GM21717 (cell line): ENCODE measurements around the gene TNFRSF1B.

Source experiments
- ATAC-seq: cut with Tn5 transposase; IDR thresholded peaks from one replicate; pipeline ENCODE4 v1.9.1; 2021; ENCODE audit warnings: mild to moderate bottlenecking, moderate library complexity; ENCODE audit not compliant: unreplicated experiment

TNFRSF1B gene

GRCh38 chr1:12173631-12174121, 6.9 kb downstream of the TNFRSF1B start:
- ATAC-seq, result no peak

DNA sequence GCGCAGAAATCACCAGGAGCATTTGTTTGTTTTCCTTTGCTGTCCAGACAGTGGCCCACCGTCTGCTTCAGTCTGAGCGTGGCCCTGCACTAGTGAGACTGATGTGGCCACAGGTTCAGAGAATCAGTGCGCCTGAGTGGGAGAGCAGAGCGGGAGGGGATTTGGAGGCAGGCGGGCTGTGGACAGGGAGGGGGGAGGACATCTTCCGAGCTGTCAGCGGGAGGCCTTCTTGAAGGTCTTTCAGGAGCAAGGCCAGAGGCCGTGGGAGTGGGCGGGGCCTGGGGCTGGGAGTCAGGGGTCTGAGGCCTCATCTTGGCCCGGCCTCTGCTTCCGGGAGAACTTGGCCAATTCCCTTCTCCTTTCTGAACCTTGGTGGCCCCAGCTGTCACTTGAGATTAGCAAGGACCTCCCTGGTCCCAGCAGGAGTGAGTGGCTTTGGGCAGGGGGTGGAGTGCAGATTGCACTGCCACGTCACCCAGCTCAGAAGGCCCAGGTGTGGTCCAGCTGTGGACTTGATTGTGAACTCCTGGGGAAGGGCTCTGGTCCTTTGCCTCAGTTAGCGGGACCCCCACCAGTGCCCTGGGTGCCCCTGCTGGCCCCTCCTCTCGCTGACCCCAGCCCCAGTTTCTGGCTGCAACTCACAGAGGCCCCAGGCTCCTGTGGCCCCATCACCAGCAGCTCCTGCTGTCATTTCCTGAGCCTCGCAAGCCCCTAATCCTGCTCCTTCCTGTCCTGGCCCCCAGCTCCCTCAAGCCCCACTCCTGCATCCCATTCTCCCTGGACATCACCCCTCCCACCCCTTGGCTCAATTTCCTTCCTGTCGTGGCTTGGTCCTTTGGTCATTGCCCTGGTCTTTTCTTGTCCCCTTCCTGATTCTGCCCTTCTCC, 8.4 kb downstream of the TNFRSF1B start:
- ATAC-seq, result no peak

DNA sequence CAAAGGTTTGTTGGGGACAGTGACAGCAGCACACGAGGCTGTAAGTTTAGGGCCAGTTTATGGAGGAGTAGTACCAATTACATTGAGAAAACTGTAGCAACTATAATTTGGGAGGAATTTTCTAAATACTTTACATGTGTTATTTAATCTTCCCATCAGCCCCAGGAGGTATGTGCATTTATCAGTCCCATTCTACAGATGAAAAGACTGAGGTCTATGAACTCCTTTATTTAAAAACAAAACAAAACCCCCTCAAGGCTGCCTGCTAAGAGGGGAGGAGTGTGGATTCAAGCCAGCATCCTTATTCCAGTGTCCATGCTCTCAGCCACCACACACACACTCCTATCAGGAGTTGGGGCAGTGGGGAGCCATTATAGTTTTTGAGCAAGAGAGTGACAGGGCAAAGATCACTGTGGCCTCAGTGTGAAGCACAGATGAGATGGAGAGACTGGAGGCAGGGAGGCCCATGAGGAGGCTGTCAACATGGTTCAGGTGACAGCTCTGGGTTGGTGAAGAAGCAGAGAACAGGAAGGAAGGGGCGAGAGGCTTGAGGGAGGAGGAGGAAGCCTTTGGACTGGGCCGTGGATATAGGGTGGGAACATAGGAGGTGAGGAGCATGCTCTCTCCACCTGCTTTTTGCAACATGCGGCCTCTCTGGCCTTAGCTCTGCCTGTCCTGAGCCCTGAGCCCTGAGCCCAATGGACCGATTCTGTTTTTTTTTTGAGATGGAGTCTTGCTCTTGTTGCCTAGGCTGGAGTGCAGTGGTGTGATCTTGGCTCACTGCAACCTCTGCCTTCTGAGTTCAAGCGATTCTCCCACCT, 9.7 kb downstream of the TNFRSF1B start:
- no peak for ATAC-seq

GRCh38 chr1:12177156-12177998, 10.6 kb downstream of the TNFRSF1B start:
- no peak for ATAC-seq

GRCh38 chr1:12177999-12178441, 11.2 kb downstream of the TNFRSF1B start:
- ATAC-seq, result no peak

DNA sequence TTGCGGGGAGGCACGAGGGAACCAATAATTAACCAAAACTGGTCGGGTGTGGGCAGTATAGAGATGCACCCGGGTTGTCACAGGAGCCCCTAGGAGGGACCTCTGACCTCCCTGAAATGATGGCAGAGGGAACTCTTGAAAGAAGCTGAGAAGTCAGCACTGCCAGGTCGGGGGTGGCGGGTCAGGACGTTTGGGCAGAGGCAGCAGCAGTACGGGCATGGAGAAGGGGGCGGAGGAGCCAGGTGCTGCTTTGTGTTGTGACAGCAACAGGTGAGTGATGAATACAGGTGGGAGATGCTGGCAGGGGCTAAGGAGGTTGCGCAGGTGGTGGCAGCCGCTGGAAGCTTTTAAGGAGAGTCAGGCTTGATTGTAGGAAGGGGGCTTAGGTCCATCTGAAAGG, 11.7 kb downstream of the TNFRSF1B start:
- no peak for ATAC-seq

DNA sequence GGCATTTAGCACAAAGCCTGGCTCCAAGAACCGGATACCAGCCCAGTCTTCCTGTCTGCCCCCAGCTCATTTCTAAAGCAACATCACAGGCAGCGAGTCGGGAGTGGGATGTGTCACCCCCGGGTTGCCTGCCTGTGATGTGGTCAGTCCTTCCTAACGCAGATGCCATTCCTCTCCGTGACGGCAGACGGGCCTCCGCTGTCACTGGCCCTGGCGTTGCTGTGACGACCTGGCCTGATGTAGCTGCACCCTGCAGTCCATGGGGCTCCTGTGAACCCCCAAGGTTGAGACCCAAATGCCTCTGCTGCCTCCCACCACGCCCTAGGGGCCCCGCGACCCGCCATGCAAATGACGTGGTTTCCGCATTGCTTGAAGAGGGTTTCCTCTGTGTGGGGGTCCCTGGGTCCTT, 12.3 kb downstream of the TNFRSF1B start:
- ATAC-seq, result no peak

GRCh38 chr1:12179676-12180075, 12.9 kb downstream of the TNFRSF1B start:
- no peak for ATAC-seq

- no peak for ATAC-seq
These were observed 13.5 kb downstream of the TNFRSF1B start for GRCh38 chr1:12180315-12180714.

DNA sequence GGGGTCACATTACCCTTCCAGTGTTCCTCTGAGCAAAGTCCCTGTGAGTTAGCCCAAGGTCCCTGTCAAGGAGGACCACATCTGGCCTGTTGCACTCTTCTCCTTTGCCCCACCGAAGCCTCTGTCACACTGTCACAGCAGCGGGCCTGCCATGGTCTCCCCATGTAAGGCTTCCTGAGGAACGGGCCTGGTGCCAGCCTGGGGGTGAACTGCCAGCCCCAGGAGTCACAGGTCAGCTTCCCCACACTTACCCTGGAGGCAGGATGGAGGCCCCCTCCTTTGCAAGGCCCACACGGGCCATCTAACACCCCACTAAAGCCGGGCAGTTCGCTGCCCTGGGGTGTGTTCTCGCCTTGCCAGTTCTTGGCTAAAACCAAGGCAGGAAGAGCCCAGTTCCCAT, 14.1 kb downstream of the TNFRSF1B start:
- ATAC-seq, result no peak

DNA sequence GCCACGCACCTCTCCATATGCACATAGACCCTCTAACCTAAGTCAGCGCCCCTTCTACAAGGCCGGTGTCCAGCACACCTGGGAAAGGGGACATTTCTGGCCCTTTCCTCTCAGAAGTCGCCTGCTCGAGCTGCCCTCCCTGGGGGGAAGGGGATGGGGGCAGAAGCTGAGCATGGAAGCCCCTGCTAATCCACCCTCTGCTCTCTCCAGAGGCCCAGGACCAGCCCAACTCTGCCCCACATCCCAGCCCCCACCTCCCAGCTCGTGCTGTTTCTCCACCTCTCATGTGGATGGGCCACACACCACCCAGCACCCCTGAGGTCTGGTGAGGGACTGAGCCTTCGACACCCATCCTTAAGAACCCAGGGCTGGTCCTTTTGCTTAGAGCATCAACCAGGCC, 14.8 kb downstream of the TNFRSF1B start:
- no peak for ATAC-seq

GRCh38 chr1:12182410-12182984, 15.7 kb downstream of the TNFRSF1B start:
- no peak for ATAC-seq

DNA sequence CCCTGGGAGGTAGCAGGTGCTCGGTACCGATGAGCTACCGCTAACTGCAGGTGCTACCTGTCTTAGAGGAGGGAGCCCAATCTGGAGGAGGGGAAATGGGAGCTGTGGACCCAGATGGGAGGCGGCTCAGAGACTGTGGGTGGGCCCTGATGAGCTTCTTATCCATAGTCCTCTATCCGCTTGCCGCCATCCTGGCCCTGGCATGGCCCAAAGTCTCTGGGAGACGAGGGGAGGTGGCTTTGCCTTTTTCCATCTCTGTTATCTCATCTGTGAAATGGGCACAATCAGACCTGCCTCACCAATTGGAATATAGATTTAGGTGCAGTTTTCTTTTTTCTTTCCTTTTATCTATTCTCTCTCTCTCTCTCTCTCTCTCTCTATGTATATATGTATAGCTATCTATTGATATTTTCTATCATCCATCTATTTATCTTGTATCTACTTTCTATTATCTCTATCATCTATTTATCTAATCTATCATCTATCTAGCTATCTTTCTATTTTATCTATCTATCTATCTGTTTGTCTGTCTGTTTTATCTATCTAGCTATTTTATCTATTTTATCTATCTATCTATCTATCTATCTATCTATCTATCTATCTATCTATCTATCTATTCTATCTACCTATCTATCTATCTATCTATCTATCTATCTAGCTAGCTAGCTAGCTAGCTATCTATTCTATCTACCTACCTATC, 16.5 kb downstream of the TNFRSF1B start:
- no peak for ATAC-seq

DNA sequence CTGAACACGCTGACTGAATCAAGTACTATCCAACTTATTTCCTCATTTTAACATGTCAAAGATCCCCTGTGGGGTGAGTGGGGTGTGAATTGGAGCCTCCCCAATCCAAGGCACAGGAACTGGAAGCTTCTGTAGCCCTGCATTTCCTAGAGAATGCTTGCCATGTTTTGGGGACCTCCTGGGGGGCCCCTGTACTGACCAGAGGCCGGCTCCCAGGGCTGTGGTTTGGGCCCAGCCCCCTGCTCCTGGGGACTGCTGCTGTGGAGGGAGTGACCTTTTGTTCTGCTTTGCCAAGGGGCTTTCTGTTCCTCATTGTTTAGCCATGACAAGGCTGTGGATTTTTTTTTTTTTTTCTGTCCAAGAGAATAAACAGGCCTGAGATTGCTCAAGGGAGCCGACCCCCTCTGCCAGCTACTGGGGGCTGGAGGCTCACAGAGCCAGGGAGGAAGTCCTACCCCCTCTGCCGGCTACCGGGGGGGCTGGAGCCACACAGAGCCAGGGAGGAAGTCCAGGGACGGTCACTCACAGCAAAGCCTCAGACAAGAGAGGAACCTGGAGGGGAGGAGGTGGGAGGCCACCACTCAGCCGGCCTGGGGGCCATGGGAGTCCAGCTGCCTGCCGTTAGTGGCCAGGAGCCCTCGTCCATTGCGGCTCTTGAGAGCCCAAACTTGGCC, 17.4 kb downstream of the TNFRSF1B start:
- no peak for ATAC-seq

DNA sequence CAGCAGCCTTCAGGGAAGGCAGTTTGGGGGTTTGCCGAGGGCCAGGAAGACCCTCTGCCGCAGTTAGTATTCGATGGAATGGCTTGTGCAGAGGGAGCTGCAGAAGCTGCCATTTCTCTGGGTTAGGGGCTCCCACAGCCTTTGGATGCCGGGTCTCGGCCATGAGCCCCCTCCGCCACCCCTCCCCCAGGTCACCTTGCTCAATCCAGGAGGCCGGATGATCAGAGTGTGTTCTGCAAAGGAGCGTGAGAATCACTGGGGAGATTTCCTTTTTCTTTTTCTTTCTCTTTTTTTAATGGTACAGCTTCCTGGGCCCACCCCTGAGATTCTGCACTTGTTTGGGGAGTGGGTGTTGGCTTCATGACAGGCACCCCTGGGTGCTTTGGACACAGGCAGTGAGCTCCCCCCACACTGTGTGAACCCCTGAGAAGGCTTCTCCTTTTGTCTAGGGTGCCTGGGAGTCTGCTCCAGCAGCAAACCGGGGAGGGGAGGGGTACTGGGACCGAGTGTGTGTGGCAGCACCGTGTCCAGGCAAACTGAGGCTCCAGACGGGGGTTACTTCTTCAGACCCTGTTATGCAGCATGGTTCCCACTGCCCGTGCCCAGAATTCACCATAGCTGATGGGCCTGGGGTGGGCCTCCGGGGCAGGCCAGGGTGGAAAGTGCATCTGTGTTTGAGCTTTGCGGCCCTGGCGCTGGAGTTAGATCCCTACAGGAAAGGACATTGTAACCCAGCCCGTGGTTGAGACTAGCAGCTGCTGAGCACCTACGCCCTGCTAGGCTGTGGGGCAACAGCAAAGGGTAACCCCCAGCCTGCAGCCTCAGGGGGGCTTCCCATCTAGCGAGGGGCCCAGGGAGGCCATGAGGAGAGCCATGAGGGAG, 18.5 kb downstream of the TNFRSF1B start:
- ATAC-seq, result no peak

GRCh38 chr1:12185918-12186678, 19.3 kb downstream of the TNFRSF1B start:
- no peak for ATAC-seq

GRCh38 chr1:12186679-12186985, 19.8 kb downstream of the TNFRSF1B start:
- no peak for ATAC-seq

DNA sequence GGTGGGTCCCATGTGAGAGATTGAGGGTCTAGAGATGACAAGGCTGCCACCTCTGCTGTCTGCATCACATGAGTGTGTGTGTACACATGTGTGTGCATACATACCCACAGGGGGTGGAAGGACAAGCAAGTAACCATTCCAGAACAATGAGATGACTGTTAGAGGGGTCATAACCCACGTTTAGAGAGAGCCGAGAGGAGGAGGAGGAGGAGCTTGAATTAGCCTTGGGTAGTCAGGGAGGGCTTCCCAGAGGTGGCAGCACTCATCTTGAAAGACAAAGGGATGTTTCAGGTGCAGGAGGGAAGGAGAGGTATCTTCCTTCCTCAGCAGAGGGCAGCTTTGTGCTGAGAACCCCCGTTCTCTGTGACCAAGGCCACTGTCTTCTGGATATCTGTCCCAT, 21.3 kb downstream of the TNFRSF1B start:
- no peak for ATAC-seq
